ENCODE measurements around the gene C6orf15.

Gene C6orf15

DNA sequence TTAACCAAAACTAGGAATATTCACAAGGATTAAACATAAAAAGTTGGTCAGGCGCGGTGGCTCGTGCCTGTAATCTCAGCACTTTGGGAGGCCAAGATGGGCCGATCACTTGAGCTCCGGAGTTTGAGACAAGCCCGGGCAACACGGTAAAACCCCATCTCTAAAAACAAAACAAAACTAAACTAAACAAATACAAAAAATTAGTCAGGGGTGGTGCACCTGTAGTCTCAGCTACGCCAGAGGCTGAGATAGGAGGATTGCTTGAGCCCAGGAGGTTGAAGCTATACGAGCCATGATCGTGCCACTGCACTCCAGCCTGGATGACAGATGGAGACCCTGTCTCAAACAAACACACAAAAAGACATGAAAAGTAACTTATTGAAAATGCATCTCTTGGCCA is 23.3 kb upstream of the C6orf15 start:
- no peak overlapping the region for H3K4me3 ChIP-seq (replicated peaks; ENCODE audit: insufficient read depth, low read length)
- H3K27ac ChIP-seq (replicated peaks), result no peak overlapping the region
- TF ChIP-seq SPI1 (IDR thresholded peaks at IDR 0.05; ENCODE audit: borderline replicate concordance, low read depth) (no peak), GABPA (IDR thresholded peaks at IDR 0.05; ENCODE audit: low read depth) (no peak), POLR2AphosphoS5 (IDR thresholded peaks at IDR 0.05; ENCODE audit: low read depth) (no peak)
- TF ChIP-seq, protein P1, sequence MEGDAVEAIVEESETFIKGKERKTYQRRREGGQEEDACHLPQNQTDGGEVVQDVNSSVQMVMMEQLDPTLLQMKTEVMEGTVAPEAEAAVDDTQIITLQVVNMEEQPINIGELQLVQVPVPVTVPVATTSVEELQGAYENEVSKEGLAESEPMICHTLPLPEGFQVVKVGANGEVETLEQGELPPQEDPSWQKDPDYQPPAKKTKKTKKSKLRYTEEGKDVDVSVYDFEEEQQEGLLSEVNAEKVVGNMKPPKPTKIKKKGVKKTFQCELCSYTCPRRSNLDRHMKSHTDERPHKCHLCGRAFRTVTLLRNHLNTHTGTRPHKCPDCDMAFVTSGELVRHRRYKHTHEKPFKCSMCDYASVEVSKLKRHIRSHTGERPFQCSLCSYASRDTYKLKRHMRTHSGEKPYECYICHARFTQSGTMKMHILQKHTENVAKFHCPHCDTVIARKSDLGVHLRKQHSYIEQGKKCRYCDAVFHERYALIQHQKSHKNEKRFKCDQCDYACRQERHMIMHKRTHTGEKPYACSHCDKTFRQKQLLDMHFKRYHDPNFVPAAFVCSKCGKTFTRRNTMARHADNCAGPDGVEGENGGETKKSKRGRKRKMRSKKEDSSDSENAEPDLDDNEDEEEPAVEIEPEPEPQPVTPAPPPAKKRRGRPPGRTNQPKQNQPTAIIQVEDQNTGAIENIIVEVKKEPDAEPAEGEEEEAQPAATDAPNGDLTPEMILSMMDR (IDR thresholded peaks at IDR 0.05; ENCODE audit: insufficient read depth, low read length), result no peak
- TF ChIP-seq, protein P2, sequence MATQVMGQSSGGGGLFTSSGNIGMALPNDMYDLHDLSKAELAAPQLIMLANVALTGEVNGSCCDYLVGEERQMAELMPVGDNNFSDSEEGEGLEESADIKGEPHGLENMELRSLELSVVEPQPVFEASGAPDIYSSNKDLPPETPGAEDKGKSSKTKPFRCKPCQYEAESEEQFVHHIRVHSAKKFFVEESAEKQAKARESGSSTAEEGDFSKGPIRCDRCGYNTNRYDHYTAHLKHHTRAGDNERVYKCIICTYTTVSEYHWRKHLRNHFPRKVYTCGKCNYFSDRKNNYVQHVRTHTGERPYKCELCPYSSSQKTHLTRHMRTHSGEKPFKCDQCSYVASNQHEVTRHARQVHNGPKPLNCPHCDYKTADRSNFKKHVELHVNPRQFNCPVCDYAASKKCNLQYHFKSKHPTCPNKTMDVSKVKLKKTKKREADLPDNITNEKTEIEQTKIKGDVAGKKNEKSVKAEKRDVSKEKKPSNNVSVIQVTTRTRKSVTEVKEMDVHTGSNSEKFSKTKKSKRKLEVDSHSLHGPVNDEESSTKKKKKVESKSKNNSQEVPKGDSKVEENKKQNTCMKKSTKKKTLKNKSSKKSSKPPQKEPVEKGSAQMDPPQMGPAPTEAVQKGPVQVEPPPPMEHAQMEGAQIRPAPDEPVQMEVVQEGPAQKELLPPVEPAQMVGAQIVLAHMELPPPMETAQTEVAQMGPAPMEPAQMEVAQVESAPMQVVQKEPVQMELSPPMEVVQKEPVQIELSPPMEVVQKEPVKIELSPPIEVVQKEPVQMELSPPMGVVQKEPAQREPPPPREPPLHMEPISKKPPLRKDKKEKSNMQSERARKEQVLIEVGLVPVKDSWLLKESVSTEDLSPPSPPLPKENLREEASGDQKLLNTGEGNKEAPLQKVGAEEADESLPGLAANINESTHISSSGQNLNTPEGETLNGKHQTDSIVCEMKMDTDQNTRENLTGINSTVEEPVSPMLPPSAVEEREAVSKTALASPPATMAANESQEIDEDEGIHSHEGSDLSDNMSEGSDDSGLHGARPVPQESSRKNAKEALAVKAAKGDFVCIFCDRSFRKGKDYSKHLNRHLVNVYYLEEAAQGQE (IDR thresholded peaks at IDR 0.05; ENCODE audit: insufficient replicate concordance, low read depth), result no peak
- DNase-seq (ENCODE audit: low read depth in 1 of 2, low spot score in 1 of 2), result no peak
- no peaks in the 10 kb centered on the region for H3K27me3 ChIP-seq (ENCODE audit: insufficient read depth, poor library complexity, severe bottlenecking)

DNA sequence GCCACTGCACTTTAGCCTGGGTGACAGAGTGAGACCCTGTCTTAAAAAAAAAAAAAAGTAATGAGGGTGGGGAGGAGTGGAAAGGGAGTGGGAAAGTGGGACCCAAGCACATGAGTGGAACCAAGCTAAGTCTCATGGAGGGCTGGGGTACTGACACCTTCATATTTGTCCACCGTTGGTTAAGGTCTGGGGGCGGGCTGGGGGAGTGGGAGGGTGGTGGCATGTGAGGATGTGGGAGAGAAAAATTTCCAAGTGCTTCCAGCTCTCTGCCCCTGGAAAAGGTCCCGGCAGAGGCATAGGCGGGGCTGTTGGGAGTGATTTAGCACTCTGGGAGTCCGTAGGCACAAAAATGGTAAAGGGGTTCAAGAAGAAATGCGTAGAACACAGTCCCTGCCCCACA is 20.4 kb upstream of the C6orf15 start:
- DNase-seq (ENCODE audit: low read depth in 1 of 2, low spot score in 1 of 2), result no peak
- Histone ChIP-seq H3K4me3 (replicated peaks; ENCODE audit: insufficient read depth, low read length) (no peak overlapping the region), H3K27me3 (ENCODE audit: insufficient read depth, poor library complexity, severe bottlenecking) (peaks cover 5% of the 10 kb centered on the region), H3K27ac (replicated peaks) (no peak overlapping the region)
- TF ChIP-seq SPI1 (IDR thresholded peaks at IDR 0.05; ENCODE audit: borderline replicate concordance, low read depth) (no peak), GABPA (IDR thresholded peaks at IDR 0.05; ENCODE audit: low read depth) (no peak), POLR2AphosphoS5 (IDR thresholded peaks at IDR 0.05; ENCODE audit: low read depth) (no peak)
- TF ChIP-seq, protein P1 (IDR thresholded peaks at IDR 0.05; ENCODE audit: insufficient read depth, low read length), result no peak
- TF ChIP-seq, protein P2 (IDR thresholded peaks at IDR 0.05; ENCODE audit: insufficient replicate concordance, low read depth), result no peak

DNA sequence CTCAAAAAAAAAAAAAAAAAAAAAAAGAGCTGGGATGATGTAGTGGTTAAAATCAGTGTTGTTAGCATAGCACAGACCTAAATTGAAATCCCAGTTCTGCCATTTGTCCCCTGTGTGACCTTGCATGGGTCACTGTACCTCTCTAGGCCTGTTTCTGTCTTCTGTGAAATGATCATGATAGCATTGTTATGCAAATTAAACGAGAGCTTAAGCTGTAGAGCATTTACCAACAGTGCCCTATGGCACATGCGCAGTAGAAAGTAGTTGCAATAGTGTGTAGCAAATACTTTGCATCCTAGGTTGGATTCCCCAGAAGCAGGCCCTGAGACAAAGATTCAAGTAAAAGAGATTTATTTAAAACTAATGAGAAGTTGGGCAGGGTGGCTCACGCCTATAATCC is 19.2 kb upstream of the C6orf15 start:
- no peak for DNase-seq (ENCODE audit: low read depth in 1 of 2, low spot score in 1 of 2)
- TF ChIP-seq, protein P1 (IDR thresholded peaks at IDR 0.05; ENCODE audit: insufficient read depth, low read length), result no peak
- TF ChIP-seq POLR2AphosphoS5 (IDR thresholded peaks at IDR 0.05; ENCODE audit: low read depth) (no peak), GABPA (IDR thresholded peaks at IDR 0.05; ENCODE audit: low read depth) (no peak), SPI1 (IDR thresholded peaks at IDR 0.05; ENCODE audit: borderline replicate concordance, low read depth) (no peak)
- TF ChIP-seq, protein P2 (IDR thresholded peaks at IDR 0.05; ENCODE audit: insufficient replicate concordance, low read depth), result no peak
- no peak overlapping the region for H3K4me3 ChIP-seq (replicated peaks; ENCODE audit: insufficient read depth, low read length)
- H3K27ac ChIP-seq (replicated peaks), result no peak overlapping the region
- peaks cover 5% of the 10 kb centered on the region for H3K27me3 ChIP-seq (ENCODE audit: insufficient read depth, poor library complexity, severe bottlenecking)

All from HL-60 (cell line).